A549 (cell line): ENCODE data around the gene ENPP4.
A peak's percentile ranks its signal among the peaks of the same experiment; 100 is the strongest.

ENCODE experiments used
- CEBPB ChIP-seq, 2 experiments: fragments of >200 bp in 1 of 2; sonication (Bioruptor Twin) in 1 of 2; formaldehyde crosslinking in 1 of 2; IDR thresholded peaks; 2 replicates each; pipeline ENCODE4 v1.6.1; 2012 to 2016
- EP300 ChIP-seq, 2 experiments: fragments of >200 bp; sonication (Bioruptor Twin); formaldehyde crosslinking; IDR thresholded peaks; 2 replicates in 1 of 2; 3 replicates in 1 of 2; pipeline ENCODE4 v1.6.1; 2016 to 2017
- HOXA7 ChIP-seq: fragments of 250-450 bp; sonication (Bioruptor Pico); IDR thresholded peaks from 2 replicates; pipeline ENCODE4 v1.5.0; 2020; ENCODE audit warnings: mild to moderate bottlenecking, moderate library complexity
- MYC ChIP-seq: IDR thresholded peaks from 2 replicates; pipeline ENCODE4 v1.6.1; 2012; ENCODE audit warnings: mild to moderate bottlenecking, inconsistent platforms, low read length, improper control_type of control experiment, borderline replicate concordance
- POLR2A ChIP-seq: IDR thresholded peaks from 2 replicates; pipeline ENCODE4 v1.6.1; 2012; ENCODE audit warnings: mild to moderate bottlenecking, low read length
- RFX5 ChIP-seq: fragments of 450-650 bp; IDR thresholded peaks from 2 replicates; pipeline ENCODE4 v1.7.1; 2014; ENCODE audit warnings: antibody characterized with exemption, mild to moderate bottlenecking, moderate library complexity
- TF ChIP-seq, protein P1 (sequence below): fragments of >200 bp; sonication (Bioruptor Twin); formaldehyde crosslinking; IDR thresholded peaks from 3 replicates; pipeline ENCODE4 v1.5.1; 2016
- TF ChIP-seq, protein P2 (sequence below): IDR thresholded peaks from 2 replicates; pipeline ENCODE4 v1.6.1; 2012
- TF ChIP-seq, protein P3 (sequence below): IDR thresholded peaks from 2 replicates; pipeline ENCODE4 v1.6.1; 2012

DNA sequence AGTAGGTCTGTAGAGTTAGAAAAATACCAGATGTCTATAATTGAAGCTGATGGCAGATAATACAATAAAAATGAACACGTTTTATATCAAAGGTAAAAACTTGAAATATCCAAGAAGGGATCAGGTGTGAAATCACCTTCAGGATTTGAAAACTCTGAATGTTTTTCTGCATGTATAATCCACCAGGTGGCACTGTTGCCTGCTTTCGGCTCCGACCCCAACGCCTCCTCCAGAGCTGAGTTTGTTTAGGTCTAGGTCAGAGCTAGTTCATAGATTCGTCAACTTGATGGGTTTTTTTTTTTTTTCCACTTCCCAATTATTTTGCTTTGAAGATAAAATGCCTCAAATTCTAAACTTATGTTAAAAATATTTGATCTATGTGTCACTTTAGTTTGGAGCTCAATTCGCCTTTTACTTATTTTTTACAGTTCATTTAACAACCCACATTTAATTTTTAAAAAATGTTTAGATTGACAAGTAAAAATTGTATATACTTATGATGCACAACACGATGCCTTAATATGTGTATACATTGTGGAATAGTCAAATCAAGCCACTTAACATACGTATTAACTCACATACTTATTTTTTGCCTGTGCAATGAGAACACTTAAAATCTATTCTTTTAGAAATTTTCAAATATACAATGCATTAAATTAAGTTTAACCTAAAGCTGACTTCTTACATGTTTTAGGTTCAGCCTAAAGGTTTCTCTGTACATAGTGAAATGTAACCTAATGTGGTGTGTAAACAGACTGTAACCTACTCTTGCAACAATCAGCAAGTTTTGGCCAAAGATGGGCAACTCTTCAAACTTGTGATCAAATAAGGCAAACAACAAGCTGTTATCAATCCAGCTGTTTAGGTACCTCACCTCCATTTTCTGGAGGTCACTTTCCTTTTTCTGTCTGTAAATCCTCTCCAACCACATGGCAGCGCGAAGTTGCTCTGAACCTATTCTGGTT is 39.4 kb upstream of the ENPP4 start:
- TF ChIP-seq, protein P1, sequence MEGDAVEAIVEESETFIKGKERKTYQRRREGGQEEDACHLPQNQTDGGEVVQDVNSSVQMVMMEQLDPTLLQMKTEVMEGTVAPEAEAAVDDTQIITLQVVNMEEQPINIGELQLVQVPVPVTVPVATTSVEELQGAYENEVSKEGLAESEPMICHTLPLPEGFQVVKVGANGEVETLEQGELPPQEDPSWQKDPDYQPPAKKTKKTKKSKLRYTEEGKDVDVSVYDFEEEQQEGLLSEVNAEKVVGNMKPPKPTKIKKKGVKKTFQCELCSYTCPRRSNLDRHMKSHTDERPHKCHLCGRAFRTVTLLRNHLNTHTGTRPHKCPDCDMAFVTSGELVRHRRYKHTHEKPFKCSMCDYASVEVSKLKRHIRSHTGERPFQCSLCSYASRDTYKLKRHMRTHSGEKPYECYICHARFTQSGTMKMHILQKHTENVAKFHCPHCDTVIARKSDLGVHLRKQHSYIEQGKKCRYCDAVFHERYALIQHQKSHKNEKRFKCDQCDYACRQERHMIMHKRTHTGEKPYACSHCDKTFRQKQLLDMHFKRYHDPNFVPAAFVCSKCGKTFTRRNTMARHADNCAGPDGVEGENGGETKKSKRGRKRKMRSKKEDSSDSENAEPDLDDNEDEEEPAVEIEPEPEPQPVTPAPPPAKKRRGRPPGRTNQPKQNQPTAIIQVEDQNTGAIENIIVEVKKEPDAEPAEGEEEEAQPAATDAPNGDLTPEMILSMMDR: peak; percentile 65
- no peak for TF ChIP-seq EP300 (IDR thresholded peaks at IDR 0.05)
- no peak for TF ChIP-seq CEBPB (IDR thresholded peaks at IDR 0.05)
- no peak for TF ChIP-seq POLR2A
- TF ChIP-seq, protein P2, sequence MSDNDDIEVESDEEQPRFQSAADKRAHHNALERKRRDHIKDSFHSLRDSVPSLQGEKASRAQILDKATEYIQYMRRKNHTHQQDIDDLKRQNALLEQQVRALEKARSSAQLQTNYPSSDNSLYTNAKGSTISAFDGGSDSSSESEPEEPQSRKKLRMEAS: no peak
- no peak for TF ChIP-seq HOXA7 (CRISPR knock-in tag)
- TF ChIP-seq RFX5: no peak
- TF ChIP-seq, protein P3, sequence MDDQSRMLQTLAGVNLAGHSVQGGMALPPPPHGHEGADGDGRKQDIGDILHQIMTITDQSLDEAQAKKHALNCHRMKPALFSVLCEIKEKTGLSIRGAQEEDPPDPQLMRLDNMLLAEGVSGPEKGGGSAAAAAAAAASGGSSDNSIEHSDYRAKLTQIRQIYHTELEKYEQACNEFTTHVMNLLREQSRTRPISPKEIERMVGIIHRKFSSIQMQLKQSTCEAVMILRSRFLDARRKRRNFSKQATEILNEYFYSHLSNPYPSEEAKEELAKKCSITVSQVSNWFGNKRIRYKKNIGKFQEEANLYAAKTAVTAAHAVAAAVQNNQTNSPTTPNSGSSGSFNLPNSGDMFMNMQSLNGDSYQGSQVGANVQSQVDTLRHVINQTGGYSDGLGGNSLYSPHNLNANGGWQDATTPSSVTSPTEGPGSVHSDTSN: no peak
- no peak for TF ChIP-seq MYC
